GM19238 (cell line): ENCODE results near the gene SINHCAF.
"Not testable (repeated sequence)": the region's sequence is repeated elsewhere in the genome, so short reads cannot be mapped to it uniquely, and the experiment has no call there.

Experiments
- DNase-seq: peaks from one replicate; pipeline ENCODE4 v3.0.0; 2011; ENCODE audit warnings: low spot score; ENCODE audit not compliant: insufficient read length

SINHCAF gene

GRCh38 chr12:31309279-31309678 is 16.7 kb downstream of the SINHCAF start:
- no peak for DNase-seq

- no peak for DNase-seq
Observed at GRCh38 chr12:31308116-31308515, 17.8 kb downstream of the SINHCAF start.

- no peak for DNase-seq
Observed at GRCh38 chr12:31306866-31307265, 19.1 kb downstream of the SINHCAF start.

- DNase-seq = no peak
Observed at GRCh38 chr12:31303466-31303865, 22.5 kb downstream of the SINHCAF start.

- no peak for DNase-seq
Observed at GRCh38 chr12:31301311-31301710, 24.6 kb downstream of the SINHCAF start.

GRCh38 chr12:31300783-31301182 is 25.2 kb downstream of the SINHCAF start:
- no peak for DNase-seq

- no peak for DNase-seq
Observed at GRCh38 chr12:31300341-31300740, 25.6 kb downstream of the SINHCAF start.

GRCh38 chr12:31298922-31299321 is 27.0 kb downstream of the SINHCAF start:
- DNase-seq = no peak

- no peak for DNase-seq
Observed at GRCh38 chr12:31298515-31298910, 27.4 kb downstream of the SINHCAF start.

GRCh38 chr12:31297572-31298514 is 28.1 kb downstream of the SINHCAF start:
- DNase-seq = no peak

GRCh38 chr12:31289441-31289840 is 36.5 kb downstream of the SINHCAF start:
- no peak for DNase-seq

GRCh38 chr12:31288381-31288780 is 37.6 kb downstream of the SINHCAF start:
- no peak for DNase-seq

GRCh38 chr12:31280183-31280582 is 45.8 kb downstream of the SINHCAF start:
- no peak for DNase-seq

- DNase-seq = no peak
Observed at GRCh38 chr12:31279390-31279924, 46.5 kb downstream of the SINHCAF start.

GRCh38 chr12:31278832-31279231 is 47.1 kb downstream of the SINHCAF start:
- no peak for DNase-seq

GRCh38 chr12:31278424-31278823 is 47.5 kb downstream of the SINHCAF start:
- DNase-seq = no peak

- DNase-seq = no peak
Observed at GRCh38 chr12:31277081-31277480, 48.9 kb downstream of the SINHCAF start.

GRCh38 chr12:31275491-31275890 is 50.5 kb downstream of the SINHCAF start:
- DNase-seq = no peak

GRCh38 chr12:31274520-31275300 is 51.2 kb downstream of the SINHCAF start:
- no peak for DNase-seq

- not testable (repeated sequence) for DNase-seq
Observed at GRCh38 chr12:31273794-31274193, 52.2 kb downstream of the SINHCAF start.

GRCh38 chr12:31272607-31273225 is 53.2 kb downstream of the SINHCAF start:
- no peak for DNase-seq

GRCh38 chr12:31267966-31268365 is 58.0 kb downstream of the SINHCAF start:
- no peak for DNase-seq
